Femur (tissue), 1 donor: ENCODE data around the gene PBX3.

Experiments used
- DNase-seq: peaks from one replicate; pipeline ENCODE4 v3.0.0-alpha.2; 2017

The PBX3 gene

GRCh38 chr9:125826850-125827249 is 79.7 kb downstream of the PBX3 start:
- DNase-seq, result no peak

GRCh38 chr9:125829743-125830142 is 82.6 kb downstream of the PBX3 start:
- DNase-seq, result peak; percentile 25

- DNase-seq, result no peak
These were observed 83.9 kb downstream of the PBX3 start for GRCh38 chr9:125831054-125831453.

DNA sequence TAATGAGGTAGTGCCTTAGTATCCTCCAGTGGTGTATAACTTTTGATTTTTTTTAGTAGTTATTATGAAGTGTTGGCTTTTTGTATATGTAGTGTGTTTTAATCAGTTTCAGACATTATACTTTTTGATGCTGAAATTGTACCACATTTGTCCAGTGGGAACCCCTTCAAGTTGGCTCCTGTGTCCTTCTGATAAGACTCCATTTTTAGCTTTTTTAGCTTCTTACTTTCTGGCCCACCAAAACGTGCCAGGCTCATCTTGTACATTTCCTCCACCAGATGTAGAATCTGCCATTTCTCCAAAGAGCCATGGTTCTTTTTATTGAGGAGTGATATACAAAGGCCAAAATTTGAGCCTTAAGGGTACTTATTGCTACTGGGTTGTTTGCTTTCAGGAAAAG is 84.4 kb downstream of the PBX3 start:
- no peak for DNase-seq

GRCh38 chr9:125835655-125836054 is 88.5 kb downstream of the PBX3 start:
- no peak for DNase-seq

GRCh38 chr9:125839317-125839716 is 92.1 kb downstream of the PBX3 start:
- DNase-seq, result no peak

- no peak for DNase-seq
These were observed 94.3 kb downstream of the PBX3 start for GRCh38 chr9:125841444-125841843.

DNA sequence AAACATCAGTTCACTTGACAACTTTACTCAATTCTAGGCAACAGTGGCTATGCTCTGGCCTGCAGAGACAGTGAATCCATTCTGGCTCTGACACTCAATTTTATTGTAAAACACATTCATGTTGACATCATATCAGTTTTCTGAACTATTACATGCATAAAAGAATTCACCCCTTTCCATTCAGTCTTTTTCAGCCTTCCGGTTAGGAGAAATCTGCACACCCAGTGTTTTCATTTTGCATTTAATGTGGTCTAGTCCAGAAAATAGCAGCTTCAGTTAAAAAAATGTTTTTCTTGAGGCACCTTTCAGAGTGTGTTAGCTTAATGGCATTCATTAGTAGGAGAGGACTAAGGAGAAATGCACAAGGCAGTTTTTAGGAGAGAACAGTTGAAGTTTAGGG is 95.1 kb downstream of the PBX3 start:
- DNase-seq, result no peak

GRCh38 chr9:125843646-125844045 is 96.5 kb downstream of the PBX3 start:
- peak; percentile 34 for DNase-seq

DNA sequence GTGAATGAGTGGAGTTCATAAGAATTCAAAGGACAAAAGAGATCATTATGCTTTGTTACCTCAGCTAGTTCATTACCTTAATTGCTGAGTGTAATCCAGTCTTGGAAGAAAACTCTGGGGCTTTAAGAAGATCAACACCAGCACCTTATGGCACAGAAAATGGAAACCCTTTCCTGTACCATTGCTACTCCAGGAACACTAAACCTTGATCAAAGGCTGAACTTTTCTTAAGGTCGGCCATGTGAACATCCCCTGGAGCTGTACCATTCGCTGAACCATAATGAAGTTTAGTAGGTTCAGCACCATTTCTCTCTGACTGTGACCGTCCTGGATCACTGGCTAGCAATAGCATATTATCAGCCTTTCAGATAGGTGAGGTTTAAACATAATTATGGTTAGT is 97.4 kb downstream of the PBX3 start:
- no peak for DNase-seq

DNA sequence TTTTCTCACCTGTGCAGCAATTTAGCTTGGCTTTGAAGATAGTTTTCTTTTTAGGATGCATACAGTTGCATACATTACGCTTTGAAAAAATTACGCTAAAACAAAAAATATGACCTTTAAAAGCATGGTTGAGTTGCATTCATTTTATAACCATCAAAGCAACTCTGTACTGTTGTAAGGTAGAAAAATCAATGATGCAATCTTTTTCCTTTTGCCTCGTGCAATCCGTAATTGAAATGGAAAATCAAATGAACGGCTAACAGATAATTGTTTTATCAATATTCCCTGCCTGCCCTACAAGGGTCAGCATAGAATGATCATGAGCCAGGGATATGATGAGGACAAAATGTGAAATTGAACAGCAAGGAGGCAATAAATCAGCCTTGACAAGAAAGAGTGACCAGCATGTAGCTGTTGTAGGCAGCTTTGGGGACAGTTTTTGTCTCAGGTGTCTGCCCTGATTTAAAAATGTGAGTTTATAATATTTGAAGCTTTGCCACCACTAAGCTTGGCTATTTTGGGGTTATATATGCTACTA is 98.2 kb downstream of the PBX3 start:
- no peak for DNase-seq

- DNase-seq, result no peak
These were observed 100.6 kb downstream of the PBX3 start for GRCh38 chr9:125847735-125848134.

- no peak for DNase-seq
These were observed 103.0 kb downstream of the PBX3 start for GRCh38 chr9:125850106-125850632.

GRCh38 chr9:125850763-125851162 is 103.6 kb downstream of the PBX3 start:
- DNase-seq, result no peak

DNA sequence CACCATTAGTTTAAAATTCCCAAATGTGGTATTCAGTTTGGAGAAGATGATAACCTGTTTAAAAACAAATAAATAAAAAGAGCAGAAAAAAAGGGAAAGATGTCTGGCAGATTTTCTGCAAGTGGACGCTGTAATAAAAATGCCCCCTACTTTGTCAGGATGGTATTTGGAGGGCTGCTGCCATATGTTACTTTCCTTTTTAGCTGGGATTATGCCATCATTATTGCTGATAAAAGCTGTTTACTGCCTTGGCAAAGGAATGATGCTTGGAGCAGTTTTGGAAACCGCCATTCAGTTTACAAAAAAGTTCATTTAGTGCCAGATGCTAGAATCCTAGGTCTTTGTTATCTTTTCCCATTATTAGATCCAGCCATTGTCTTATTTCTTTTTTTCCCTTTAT is 104.8 kb downstream of the PBX3 start:
- no peak for DNase-seq

- no peak for DNase-seq
These were observed 105.2 kb downstream of the PBX3 start for GRCh38 chr9:125852386-125852785.

DNA sequence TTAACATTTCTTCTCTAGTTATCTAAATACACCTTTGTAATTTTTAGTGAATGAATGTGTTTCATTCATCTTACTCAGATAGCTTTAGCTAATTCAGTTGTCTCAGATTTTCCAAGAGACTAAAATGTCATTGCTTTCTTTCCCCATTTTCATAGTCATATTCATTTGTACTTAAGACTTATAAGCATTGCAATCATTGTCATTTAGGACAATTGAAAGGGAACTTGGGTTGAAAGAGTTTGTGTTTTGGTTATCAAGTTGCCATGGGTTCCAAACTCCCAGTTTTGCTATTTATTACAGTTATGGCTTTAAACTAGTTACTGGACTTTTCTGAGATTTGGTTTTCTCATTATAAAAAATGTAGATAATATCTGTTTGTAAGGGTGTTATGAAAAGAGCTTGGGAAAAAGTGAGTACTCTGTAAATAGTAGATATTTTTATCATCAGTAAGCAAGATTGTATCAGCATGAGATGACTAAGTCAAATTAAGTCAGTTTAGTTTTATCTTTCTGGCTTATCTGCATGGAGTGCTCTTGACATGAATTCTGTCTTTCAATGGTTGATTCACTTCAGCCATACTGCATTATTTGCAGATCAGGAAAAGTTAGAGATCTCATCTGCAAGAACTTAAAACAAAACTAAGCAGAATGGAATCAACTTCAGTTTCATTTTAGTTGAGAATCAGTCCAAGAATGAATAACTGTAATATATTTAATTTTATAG is 107.5 kb downstream of the PBX3 start:
- DNase-seq, result no peak

DNA sequence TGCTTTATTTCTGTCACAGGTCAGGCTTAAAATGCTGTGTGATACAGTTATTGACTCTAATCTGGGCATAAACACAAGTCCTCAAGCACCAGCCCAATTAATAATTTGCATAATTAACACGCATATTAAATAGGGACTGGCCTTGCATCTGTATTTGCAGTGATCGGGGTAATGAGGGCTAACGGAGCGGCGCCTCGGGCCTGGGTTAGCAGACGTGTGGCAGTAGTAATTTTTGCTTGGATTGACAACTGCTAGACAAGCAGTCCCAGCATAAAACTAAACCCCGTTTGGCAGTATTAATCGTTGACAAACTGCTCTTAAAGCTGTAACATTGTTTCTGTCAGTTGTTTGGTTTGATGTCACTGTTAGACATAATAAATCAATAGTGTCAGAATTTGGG is 109.2 kb downstream of the PBX3 start:
- DNase-seq, result no peak

- no peak for DNase-seq
These were observed 114.4 kb downstream of the PBX3 start for GRCh38 chr9:125861405-125862058.

- DNase-seq, result no peak
These were observed 116.8 kb downstream of the PBX3 start for GRCh38 chr9:125863923-125864322.

- DNase-seq, result no peak
These were observed 120.7 kb downstream of the PBX3 start for GRCh38 chr9:125867751-125868415.

DNA sequence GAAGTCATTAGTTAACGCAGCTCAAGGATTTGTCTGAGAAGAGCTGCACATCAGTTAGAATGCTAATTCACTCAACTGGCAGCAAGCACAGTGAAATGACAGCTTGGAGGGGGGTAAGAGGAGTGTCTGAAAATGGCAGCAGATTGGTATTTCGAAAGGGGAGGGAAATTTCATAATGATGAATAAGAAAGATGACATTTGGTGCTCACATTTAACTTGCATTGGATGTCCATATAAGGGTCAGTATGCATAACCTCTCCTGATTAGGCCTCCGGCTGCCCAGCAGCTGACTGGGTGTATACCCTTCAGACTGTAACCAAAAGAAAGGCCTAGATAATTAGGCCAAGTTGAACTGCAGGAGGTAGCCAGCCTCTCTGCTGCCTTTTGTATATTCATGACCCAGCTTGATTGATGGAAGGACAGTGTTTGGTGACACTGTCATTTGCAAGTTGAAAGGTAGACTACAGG is 131.0 kb downstream of the PBX3 start:
- DNase-seq, result no peak

GRCh38 chr9:125881042-125881441 is 133.9 kb downstream of the PBX3 start:
- DNase-seq, result no peak
